Activated CD8-positive, alpha-beta memory T cell treated with anti-CD3 and anti-CD28 coated beads, Interleukin-2, amount 50 U/mL, for 4 hours (primary cell): ENCODE measurements around the gene NCKAP1.

Experiments used
- DNase-seq: peaks from one replicate; pipeline ENCODE4 v3.0.0-alpha.2; 2020

NCKAP1 gene

DNA sequence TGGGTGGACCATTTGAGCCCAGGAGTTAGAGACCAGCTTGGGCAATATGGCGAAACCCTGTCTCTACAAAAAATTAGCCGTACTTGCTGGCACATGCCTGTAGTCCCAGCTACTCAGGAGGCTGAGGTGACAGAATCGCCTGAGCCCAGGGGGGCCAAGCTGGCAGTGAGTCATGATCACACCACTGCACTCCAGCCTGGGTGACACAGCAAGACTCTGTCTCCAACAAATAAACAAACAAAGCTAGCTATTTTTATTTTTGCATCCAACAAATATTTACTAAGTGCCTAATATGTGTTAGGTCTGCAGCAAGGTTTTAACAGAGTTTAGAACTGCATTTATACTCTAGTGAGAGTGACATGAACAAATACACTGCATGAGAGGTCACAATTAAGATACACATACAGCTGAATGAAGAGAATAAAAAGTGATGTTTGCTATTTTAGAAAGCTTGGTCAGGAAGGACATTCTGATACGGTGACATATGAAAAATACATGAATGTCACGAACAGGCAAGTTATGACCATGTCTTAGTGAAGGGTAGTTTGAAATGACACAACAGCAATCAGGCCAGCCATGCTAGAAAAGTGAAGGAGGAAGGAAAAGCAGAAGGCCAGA lies 88.6 kb downstream of the NCKAP1 start:
- no peak for DNase-seq

DNA sequence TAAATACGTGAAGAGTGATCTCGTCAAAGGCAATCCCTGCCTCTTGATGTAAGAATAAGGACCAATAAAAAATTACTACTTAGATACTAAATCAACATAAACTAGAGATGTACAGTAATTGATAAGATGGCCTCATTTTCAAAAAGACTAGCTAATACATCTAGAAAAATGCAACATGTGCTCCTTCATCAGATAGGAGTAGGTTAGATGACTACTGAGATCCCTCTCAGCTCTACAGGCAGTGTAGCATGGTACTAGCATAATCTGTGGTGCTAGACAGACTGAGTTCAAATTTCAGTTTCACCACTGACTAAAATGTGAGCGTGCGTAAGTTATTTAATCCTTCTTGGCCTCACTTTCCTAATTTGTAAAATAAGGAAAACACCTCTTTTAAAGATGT lies 89.2 kb downstream of the NCKAP1 start:
- no peak for DNase-seq

DNA sequence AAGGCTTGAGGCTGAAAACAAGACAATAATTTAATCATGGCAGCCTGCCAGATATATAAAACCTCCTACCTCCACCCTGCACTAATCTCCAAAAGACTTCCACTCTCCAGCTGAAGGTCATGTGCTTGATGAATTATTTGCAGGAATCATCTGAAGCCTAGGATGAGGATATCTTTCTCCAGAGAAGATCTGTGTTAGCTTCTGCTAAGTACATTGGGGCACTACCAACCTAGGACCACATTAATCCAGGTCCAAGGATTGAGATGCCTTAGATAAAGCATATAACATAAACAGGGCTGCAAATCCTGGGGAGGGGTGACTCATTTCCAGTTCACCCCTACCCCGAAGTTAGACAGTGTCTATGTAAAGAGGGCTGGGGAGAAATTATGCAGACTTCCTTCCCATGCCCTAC lies 91.3 kb downstream of the NCKAP1 start:
- DNase-seq = no peak

GRCh38 chr2:182943339-182943738 lies 94.9 kb downstream of the NCKAP1 start:
- no peak for DNase-seq

GRCh38 chr2:182942756-182943155 lies 95.5 kb downstream of the NCKAP1 start:
- DNase-seq = no peak

GRCh38 chr2:182941919-182942318 lies 96.3 kb downstream of the NCKAP1 start:
- DNase-seq = no peak

DNA sequence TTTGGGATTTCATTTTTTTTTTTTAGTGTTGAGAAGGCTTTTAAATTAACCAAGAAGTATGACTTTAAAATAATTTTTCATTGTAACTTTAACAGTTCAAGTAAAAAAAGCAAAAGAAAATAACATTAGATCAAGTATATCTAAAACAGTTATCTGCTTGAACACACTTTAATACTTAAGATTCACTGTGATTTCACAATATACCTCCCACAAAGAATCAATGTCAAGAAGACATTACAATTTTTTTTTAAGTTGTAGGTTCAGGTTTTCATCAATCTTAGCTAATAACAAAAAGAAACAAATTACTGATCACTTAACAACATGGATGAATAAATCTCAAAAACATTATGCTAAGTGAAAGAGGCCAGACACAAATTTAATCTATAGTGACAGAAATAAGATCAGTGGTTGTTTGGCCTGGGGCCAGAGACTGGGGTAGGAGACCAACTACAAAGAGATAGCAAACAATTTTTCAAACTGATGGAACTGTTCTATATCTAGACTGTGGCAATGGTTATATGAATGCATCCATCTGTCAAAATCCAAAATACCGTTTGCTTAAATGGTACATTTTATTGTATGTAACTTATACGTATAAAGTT lies 97.0 kb downstream of the NCKAP1 start:
- no peak for DNase-seq

DNA sequence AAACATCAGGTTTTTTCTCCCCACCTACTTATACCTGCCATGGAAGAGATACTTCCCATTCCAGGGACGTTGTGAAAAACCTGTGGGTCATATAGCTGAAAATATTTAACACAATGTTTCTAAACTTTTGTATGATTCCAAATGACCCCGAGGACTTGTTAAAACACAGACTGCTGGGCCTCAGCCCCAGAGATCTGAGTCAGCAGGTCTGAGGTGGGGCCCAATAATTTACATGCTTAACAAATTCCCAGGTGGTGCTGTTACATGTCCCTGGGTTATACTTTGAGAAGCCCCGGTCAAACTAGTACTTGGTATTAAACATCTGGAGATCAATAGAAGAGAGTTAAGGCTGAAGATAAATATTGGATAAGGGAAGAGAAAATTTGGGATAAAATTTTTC lies 100.4 kb downstream of the NCKAP1 start:
- no peak for DNase-seq

- DNase-seq = no peak
Observed at GRCh38 chr2:182933629-182934028, 104.6 kb downstream of the NCKAP1 start.

DNA sequence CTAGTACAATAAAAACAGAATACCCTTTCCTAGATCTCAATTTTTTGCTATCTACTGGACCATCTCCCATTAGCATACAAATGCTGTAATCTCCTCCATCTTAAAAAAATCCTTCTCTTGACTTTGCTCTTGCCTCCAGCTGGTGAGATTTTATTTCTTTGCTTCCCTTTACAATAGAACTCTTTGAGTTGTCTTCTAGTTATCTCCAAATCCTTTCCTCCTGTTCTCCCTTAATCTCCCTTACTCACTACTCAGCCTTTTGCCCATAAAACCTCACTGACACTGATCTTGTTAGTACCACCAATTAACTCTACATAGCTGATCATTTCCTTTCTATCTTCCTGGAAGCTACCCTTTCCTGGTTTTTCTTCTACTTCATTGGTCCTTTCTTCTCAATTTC lies 108.3 kb downstream of the NCKAP1 start:
- no peak for DNase-seq

- no peak for DNase-seq
Observed at GRCh38 chr2:182924306-182924705, 114.0 kb downstream of the NCKAP1 start.

DNA sequence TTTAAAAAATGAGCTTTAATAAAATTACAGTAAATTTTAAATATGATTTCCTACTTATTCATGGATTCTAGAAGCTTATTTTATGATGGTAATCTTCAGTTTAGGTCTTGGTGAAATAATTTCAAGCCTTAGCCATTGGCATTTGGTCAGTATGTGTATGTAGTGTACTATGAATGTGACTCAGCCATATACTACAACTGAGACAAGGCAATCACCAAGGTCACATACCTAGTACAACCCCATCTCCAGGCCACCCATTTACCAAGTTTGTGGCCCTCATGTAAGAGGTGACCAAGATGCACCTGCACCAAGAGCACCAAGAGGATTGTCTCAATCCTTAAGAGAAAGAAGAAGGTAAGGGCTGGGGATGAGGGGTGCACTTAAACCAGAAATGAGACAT lies 117.0 kb downstream of the NCKAP1 start:
- no peak for DNase-seq

- DNase-seq = no peak
Observed at GRCh38 chr2:182920631-182921056, 117.6 kb downstream of the NCKAP1 start.

DNA sequence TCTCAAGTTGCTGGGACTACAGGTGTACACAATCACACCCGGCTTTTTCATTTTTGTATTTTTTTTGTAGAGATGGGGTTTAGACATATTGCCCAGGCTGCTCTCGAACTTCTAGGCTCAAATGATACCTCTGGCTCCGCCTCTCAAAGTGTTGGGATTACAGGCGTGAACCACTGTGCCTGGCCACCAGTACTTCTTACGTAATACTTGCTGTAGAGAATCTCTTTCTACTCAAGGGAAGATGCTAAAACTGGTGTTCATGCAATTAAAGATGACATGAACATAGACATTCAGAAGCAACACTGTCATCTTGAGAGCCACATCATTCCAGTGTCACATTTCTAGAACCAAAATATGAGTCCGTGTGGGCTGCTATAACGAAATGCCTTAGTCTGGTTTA lies 118.2 kb downstream of the NCKAP1 start:
- no peak for DNase-seq

- DNase-seq = no peak
Observed at GRCh38 chr2:182918961-182919652, 119.2 kb downstream of the NCKAP1 start.

DNA sequence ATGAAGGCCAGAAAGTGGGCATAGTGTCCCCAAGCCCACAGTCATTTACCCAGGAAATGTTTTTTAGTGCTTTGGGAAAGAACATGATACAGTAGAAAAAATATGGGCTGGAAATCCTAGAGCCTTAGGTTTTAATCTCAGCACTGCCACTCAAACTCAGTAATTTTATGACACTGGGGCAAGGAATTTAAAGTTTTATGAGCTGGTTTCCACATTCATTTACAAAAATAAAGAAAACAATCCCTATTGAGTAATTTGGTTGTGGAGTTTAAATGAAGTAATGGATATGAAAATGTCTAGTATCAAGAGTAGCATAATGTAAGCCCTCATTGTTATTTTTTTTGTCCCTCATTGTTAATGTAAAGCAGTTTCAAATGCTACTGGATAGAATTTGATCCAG lies 120.3 kb downstream of the NCKAP1 start:
- no peak for DNase-seq

- no peak for DNase-seq
Observed at GRCh38 chr2:182916417-182916816, 121.8 kb downstream of the NCKAP1 start.

- DNase-seq = no peak
Observed at GRCh38 chr2:182915369-182916326, 122.6 kb downstream of the NCKAP1 start.

DNA sequence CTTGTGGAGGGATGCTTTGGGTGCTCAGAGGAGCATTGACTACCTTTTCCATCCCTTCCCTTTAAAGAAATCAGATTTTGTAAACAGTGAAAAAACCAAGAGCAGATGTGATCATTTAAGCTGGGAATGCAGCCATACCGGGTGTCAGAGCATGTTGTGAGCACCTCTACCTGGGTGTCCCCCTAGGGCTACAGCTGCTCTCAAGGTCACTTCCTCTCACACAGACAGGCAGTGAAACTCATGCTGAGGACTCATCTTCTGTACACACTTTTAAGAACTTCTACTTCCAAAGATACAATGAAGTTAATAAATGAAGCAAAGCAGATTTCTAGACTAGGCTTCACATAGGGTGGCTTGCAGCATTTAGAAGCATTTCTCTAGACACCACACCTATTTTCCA lies 123.4 kb downstream of the NCKAP1 start:
- no peak for DNase-seq

- no peak for DNase-seq
Observed at GRCh38 chr2:182913064-182913463, 125.2 kb downstream of the NCKAP1 start.

DNA sequence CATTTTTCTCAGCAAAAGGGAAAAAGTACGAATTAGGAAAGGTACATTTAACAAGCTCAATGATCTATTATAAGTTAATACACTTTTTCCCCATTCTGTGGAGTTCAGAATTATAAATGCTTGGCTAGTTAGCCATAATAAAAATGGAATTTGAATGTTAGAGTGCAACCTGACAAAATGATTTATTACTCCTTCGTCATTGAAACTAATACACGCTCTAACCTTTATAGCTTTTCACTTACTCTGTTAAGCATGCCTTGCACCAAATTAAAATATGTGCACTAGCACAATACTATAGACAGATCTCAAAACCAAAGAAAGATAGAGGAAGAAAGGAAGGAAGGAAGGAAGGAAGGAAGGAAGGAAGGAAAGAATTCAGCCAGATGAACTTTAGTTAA lies 125.7 kb downstream of the NCKAP1 start:
- no peak for DNase-seq

GRCh38 chr2:182911813-182912517 lies 126.3 kb downstream of the NCKAP1 start:
- DNase-seq = no peak

DNA sequence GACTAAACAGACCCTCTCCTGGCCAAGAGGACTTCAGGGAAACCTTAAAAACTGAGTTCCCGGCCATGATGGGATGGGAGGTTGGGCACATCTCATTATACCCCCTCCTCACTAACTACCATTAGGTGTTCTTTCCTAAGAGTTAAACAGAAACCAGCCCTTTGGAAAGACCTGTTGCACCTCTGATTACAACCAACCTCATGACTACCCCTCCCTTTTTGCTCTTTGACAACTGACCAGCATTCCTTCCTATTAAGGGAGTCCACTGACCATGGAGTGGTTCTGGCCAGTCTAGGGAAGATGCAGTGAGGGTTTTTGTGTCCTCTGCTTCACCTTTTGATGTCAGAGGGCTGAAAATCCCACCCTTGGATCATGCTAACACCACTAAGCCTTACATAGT lies 127.3 kb downstream of the NCKAP1 start:
- DNase-seq = no peak
